ENCODE data around the gene ELAVL3.

ELAVL3 gene

GRCh38 chr19:11499220-11499726 is 18.4 kb upstream of the ELAVL3 start:
- no peak for TF ChIP-seq POLR2A (IDR thresholded peaks at IDR 0.05; ENCODE audit: low read length)
- no peak for TF ChIP-seq GATA1 (IDR thresholded peaks at IDR 0.05; ENCODE audit: low read depth, low read length)
- no peak for DNase-seq

GRCh38 chr19:11496391-11497163 is 15.7 kb upstream of the ELAVL3 start:
- TF ChIP-seq GATA1 (IDR thresholded peaks at IDR 0.05; ENCODE audit: low read depth, low read length) (no peak), POLR2A (IDR thresholded peaks at IDR 0.05; ENCODE audit: low read length) (peak; percentile 28)
- DNase-seq: peak; percentile 83 to 90

GRCh38 chr19:11495885-11496284 is 15.0 kb upstream of the ELAVL3 start:
- no peak for TF ChIP-seq GATA1 (IDR thresholded peaks at IDR 0.05; ENCODE audit: low read depth, low read length)
- no peak for TF ChIP-seq POLR2A (IDR thresholded peaks at IDR 0.05; ENCODE audit: low read length)
- no peak for DNase-seq

GRCh38 chr19:11495481-11495880 is 14.6 kb upstream of the ELAVL3 start:
- no peak for TF ChIP-seq POLR2A (IDR thresholded peaks at IDR 0.05; ENCODE audit: low read length)
- DNase-seq: no peak

GRCh38 chr19:11494634-11495285 is 13.9 kb upstream of the ELAVL3 start:
- TF ChIP-seq POLR2A (IDR thresholded peaks at IDR 0.05; ENCODE audit: low read length) (no peak), GATA1 (IDR thresholded peaks at IDR 0.05; ENCODE audit: low read depth, low read length) (no peak)
- no peak for DNase-seq

- DNase-seq: no peak
- TF ChIP-seq GATA1 (IDR thresholded peaks at IDR 0.05; ENCODE audit: low read depth, low read length): no peak
- no peak for TF ChIP-seq POLR2A (IDR thresholded peaks at IDR 0.05; ENCODE audit: low read length)
Observed at GRCh38 chr19:11489378-11489777, 8.5 kb upstream of the ELAVL3 start.

- no peak for DNase-seq
- TF ChIP-seq POLR2A (IDR thresholded peaks at IDR 0.05; ENCODE audit: low read length) (no peak), GATA1 (IDR thresholded peaks at IDR 0.05; ENCODE audit: low read depth, low read length) (no peak)
Observed at GRCh38 chr19:11486661-11487503, 6.0 kb upstream of the ELAVL3 start.

- DNase-seq: no peak
- TF ChIP-seq GATA1 (IDR thresholded peaks at IDR 0.05; ENCODE audit: low read depth, low read length) (no peak), POLR2A (IDR thresholded peaks at IDR 0.05; ENCODE audit: low read length) (no peak)
Observed at GRCh38 chr19:11485245-11485837, 4.5 kb upstream of the ELAVL3 start.

GRCh38 chr19:11483366-11484111 is 2.7 kb upstream of the ELAVL3 start:
- TF ChIP-seq POLR2A (IDR thresholded peaks at IDR 0.05; ENCODE audit: low read length): no peak
- no peak for TF ChIP-seq GATA1 (IDR thresholded peaks at IDR 0.05; ENCODE audit: low read depth, low read length)
- no peak for DNase-seq

- DNase-seq: peak; percentile 88 to 92
- no peak for TF ChIP-seq GATA1 (IDR thresholded peaks at IDR 0.05; ENCODE audit: low read depth, low read length)
- no peak for TF ChIP-seq POLR2A (IDR thresholded peaks at IDR 0.05; ENCODE audit: low read length)
Observed at GRCh38 chr19:11482384-11483050, 1.7 kb upstream of the ELAVL3 start.

GRCh38 chr19:11481534-11482383 is 913 bp upstream of the ELAVL3 start:
- TF ChIP-seq GATA1 (IDR thresholded peaks at IDR 0.05; ENCODE audit: low read depth, low read length) (no peak), POLR2A (IDR thresholded peaks at IDR 0.05; ENCODE audit: low read length) (peak; percentile 48)
- peak; percentile 85 for DNase-seq
